SK-N-MC (cell line): ENCODE data around the gene GABRR2.

Experiments used
- DNase-seq: peaks from one replicate; pipeline ENCODE4 v3.0.0-alpha.2; 2011; ENCODE audit warnings: low read depth, low spot score
- H3K27ac ChIP-seq: fragments of 200-600 bp; sonication (generic); 2 replicates; pipeline ENCODE4 v1.5.1; 2016; ENCODE audit warnings: mixed run types
- H3K36me3 ChIP-seq: fragments of 200-600 bp; sonication (generic); 2 replicates; pipeline ENCODE4 v1.6.1; 2017; ENCODE audit warnings: antibody characterized with exemption, low read length, mixed read lengths; ENCODE audit not compliant: insufficient read depth
- H3K4me3 ChIP-seq: fragments of 200-600 bp; sonication (generic); 2 replicates; pipeline ENCODE4 v1.5.1; 2016
- H3K9ac ChIP-seq: fragments of 200-600 bp; sonication (generic); 2 replicates; pipeline ENCODE4 v1.8.0; 2017; ENCODE audit warnings: mixed run types, mixed read lengths; ENCODE audit not compliant: insufficient read length
- H3K9me3 ChIP-seq: fragments of 200-600 bp; sonication (generic); 2 replicates; pipeline ENCODE4 v1.6.1; 2017; ENCODE audit warnings: low read depth, mild to moderate bottlenecking, antibody characterized with exemption, low read length, moderate library complexity, mixed read lengths
- EZH2 ChIP-seq: fragments of 200-600 bp; sonication (generic); IDR thresholded peaks from one replicate; pipeline ENCODE4 v1.6.1; 2017; ENCODE audit warnings: antibody characterized with exemption
- FOXP2 ChIP-seq: optimal IDR thresholded peaks from 2 replicates; pipeline ENCODE3; 2011; ENCODE audit warnings: mild to moderate bottlenecking, moderate library complexity; ENCODE audit not compliant: insufficient read depth; ENCODE audit errors: extremely low read length, control extremely low read depth
- POLR2AphosphoS5 ChIP-seq: IDR thresholded peaks from 2 replicates; pipeline ENCODE4 v1.6.1; 2012; ENCODE audit warnings: mild to moderate bottlenecking, low read depth, low read length, borderline replicate concordance

The GABRR2 gene

GRCh38 chr6:89291256-89291819 lies 23.8 kb downstream of the GABRR2 start:
- H3K9me3 ChIP-seq, result no peaks in the 10 kb centered on the region
- TF ChIP-seq FOXP2, result no peak
- TF ChIP-seq POLR2AphosphoS5, result no peak
- TF ChIP-seq EZH2, result no peak
- H3K9ac ChIP-seq, result no peak overlapping the region
- no peak overlapping the region for H3K27ac ChIP-seq
- H3K4me3 ChIP-seq, result no peak overlapping the region
- H3K36me3 ChIP-seq, result no peaks in the 10 kb centered on the region
- DNase-seq, result no peak

GRCh38 chr6:89290401-89291155 lies 24.5 kb downstream of the GABRR2 start:
- Histone ChIP-seq H3K36me3 (no peaks in the 10 kb centered on the region), H3K9ac (no peak overlapping the region), H3K27ac (no peak overlapping the region), H3K9me3 (no peaks in the 10 kb centered on the region), H3K4me3 (no peak overlapping the region)
- TF ChIP-seq FOXP2, result no peak
- no peak for TF ChIP-seq POLR2AphosphoS5
- DNase-seq, result no peak

GRCh38 chr6:89289710-89290109 lies 25.4 kb downstream of the GABRR2 start:
- TF ChIP-seq POLR2AphosphoS5, result no peak
- TF ChIP-seq FOXP2, result no peak
- TF ChIP-seq EZH2, result no peak
- H3K9me3 ChIP-seq, result no peaks in the 10 kb centered on the region
- DNase-seq, result no peak
- no peak overlapping the region for H3K9ac ChIP-seq
- no peak overlapping the region for H3K4me3 ChIP-seq
- H3K27ac ChIP-seq, result no peak overlapping the region
- no peaks in the 10 kb centered on the region for H3K36me3 ChIP-seq

- DNase-seq, result no peak
- Histone ChIP-seq H3K36me3 (no peaks in the 10 kb centered on the region), H3K9ac (no peak overlapping the region), H3K27ac (no peak overlapping the region), H3K4me3 (no peak overlapping the region), H3K9me3 (no peaks in the 10 kb centered on the region)
- TF ChIP-seq POLR2AphosphoS5 (no peak), FOXP2 (no peak), EZH2 (no peak)
Observed at GRCh38 chr6:89287351-89288028, 27.6 kb downstream of the GABRR2 start.

GRCh38 chr6:89286516-89286915 lies 28.6 kb downstream of the GABRR2 start:
- H3K9me3 ChIP-seq, result no peaks in the 10 kb centered on the region
- no peak overlapping the region for H3K4me3 ChIP-seq
- no peak overlapping the region for H3K9ac ChIP-seq
- TF ChIP-seq POLR2AphosphoS5 (no peak), FOXP2 (no peak), EZH2 (no peak)
- no peaks in the 10 kb centered on the region for H3K36me3 ChIP-seq
- no peak overlapping the region for H3K27ac ChIP-seq
- DNase-seq, result no peak

GRCh38 chr6:89284963-89285735 lies 29.9 kb downstream of the GABRR2 start:
- TF ChIP-seq POLR2AphosphoS5, result no peak
- TF ChIP-seq EZH2, result no peak
- TF ChIP-seq FOXP2, result no peak
- no peak overlapping the region for H3K4me3 ChIP-seq
- no peak for DNase-seq
- H3K9ac ChIP-seq, result no peak overlapping the region
- no peaks in the 10 kb centered on the region for H3K9me3 ChIP-seq
- H3K27ac ChIP-seq, result no peak overlapping the region
- no peaks in the 10 kb centered on the region for H3K36me3 ChIP-seq

- Histone ChIP-seq H3K36me3 (no peaks in the 10 kb centered on the region), H3K4me3 (no peak overlapping the region), H3K9ac (no peak overlapping the region), H3K27ac (no peak overlapping the region), H3K9me3 (no peaks in the 10 kb centered on the region)
- no peak for DNase-seq
- TF ChIP-seq EZH2 (no peak), POLR2AphosphoS5 (no peak), FOXP2 (no peak)
Observed at GRCh38 chr6:89284081-89284480, 31.0 kb downstream of the GABRR2 start.

GRCh38 chr6:89282749-89283148 lies 32.4 kb downstream of the GABRR2 start:
- no peaks in the 10 kb centered on the region for H3K36me3 ChIP-seq
- no peaks in the 10 kb centered on the region for H3K9me3 ChIP-seq
- no peak overlapping the region for H3K27ac ChIP-seq
- H3K4me3 ChIP-seq, result no peak overlapping the region
- H3K9ac ChIP-seq, result no peak overlapping the region
- no peak for DNase-seq
- TF ChIP-seq POLR2AphosphoS5, result no peak
- no peak for TF ChIP-seq EZH2
- no peak for TF ChIP-seq FOXP2

GRCh38 chr6:89281779-89282246 lies 33.3 kb downstream of the GABRR2 start:
- no peak overlapping the region for H3K9ac ChIP-seq
- TF ChIP-seq EZH2, result no peak
- TF ChIP-seq POLR2AphosphoS5, result no peak
- TF ChIP-seq FOXP2, result no peak
- DNase-seq, result no peak
- no peak overlapping the region for H3K4me3 ChIP-seq
- H3K27ac ChIP-seq, result no peak overlapping the region
- H3K36me3 ChIP-seq, result no peaks in the 10 kb centered on the region
- no peaks in the 10 kb centered on the region for H3K9me3 ChIP-seq
